KMS-11 (cell line): ENCODE measurements around the gene PEAR1.

ENCODE experiments used
- H2AFZ ChIP-seq: fragments of 200-600 bp; sonication (generic); 2 replicates; pipeline ENCODE4 v1.6.1; 2016; ENCODE audit warnings: antibody characterized with exemption, mixed run types, low read depth
- H3K27ac ChIP-seq: fragments of 200-600 bp; sonication (generic); 2 replicates; pipeline ENCODE4 v1.6.1; 2016; ENCODE audit warnings: mild to moderate bottlenecking, mixed run types
- H3K27me3 ChIP-seq: fragments of 200-600 bp; sonication (generic); 2 replicates; pipeline ENCODE4 v1.6.1; 2017; ENCODE audit warnings: mild to moderate bottlenecking, low read depth, mixed run types, moderate library complexity; ENCODE audit not compliant: insufficient read depth
- H3K36me3 ChIP-seq: fragments of 200-600 bp; sonication (generic); 2 replicates; pipeline ENCODE4 v1.6.1; 2017; ENCODE audit warnings: mild to moderate bottlenecking, mixed run types; ENCODE audit not compliant: insufficient read depth
- H3K4me1 ChIP-seq: fragments of 200-600 bp; sonication (generic); 2 replicates; pipeline ENCODE4 v1.6.1; 2016; ENCODE audit warnings: mild to moderate bottlenecking, low read depth, mixed run types; ENCODE audit not compliant: poor library complexity, severe bottlenecking
- H3K4me2 ChIP-seq: fragments of 200-600 bp; sonication (generic); 2 replicates; pipeline ENCODE4 v1.7.0; 2016; ENCODE audit warnings: mild to moderate bottlenecking, mixed run types
- H3K4me3 ChIP-seq: fragments of 200-600 bp; sonication (generic); IDR thresholded peaks from 2 replicates; pipeline ENCODE4 v1.6.1; 2017; ENCODE audit warnings: low read depth, low read length, mixed read lengths; ENCODE audit not compliant: insufficient read depth
- H3K79me2 ChIP-seq: fragments of 200-600 bp; sonication (generic); 2 replicates; pipeline ENCODE4 v1.6.1; 2016; ENCODE audit warnings: low read depth, mixed run types; ENCODE audit not compliant: insufficient read depth
- H3K9ac ChIP-seq: fragments of 200-600 bp; sonication (generic); 2 replicates; pipeline ENCODE4 v1.6.1; 2016; ENCODE audit warnings: mild to moderate bottlenecking, mixed run types
- H4K20me1 ChIP-seq: fragments of 200-600 bp; sonication (generic); 2 replicates; pipeline ENCODE4 v1.6.1; 2016; ENCODE audit warnings: mild to moderate bottlenecking, mixed run types; ENCODE audit not compliant: insufficient read depth
- CTCF ChIP-seq: fragments of 200-600 bp; sonication (generic); conservative IDR thresholded peaks from 2 replicates; pipeline ENCODE4 v1.6.1; 2017; ENCODE audit warnings: low read depth, mild to moderate bottlenecking, antibody characterized with exemption, low read length, moderate library complexity, mixed read lengths

Gene PEAR1

GRCh38 chr1:156849151-156849496, 44.4 kb upstream of the PEAR1 start:
- Histone ChIP-seq H4K20me1 (no peaks in the 10 kb centered on the region), H3K27me3 (peaks cover 54% of the 10 kb centered on the region), H3K79me2 (no peaks in the 10 kb centered on the region), H3K4me1 (no peaks in the 10 kb centered on the region), H3K9ac (no peak overlapping the region), H2AFZ (no peak overlapping the region), H3K4me3 (no peak overlapping the region), H3K27ac (no peak overlapping the region), H3K4me2 (no peak overlapping the region), H3K36me3 (no peaks in the 10 kb centered on the region)
- no peak for TF ChIP-seq CTCF

GRCh38 chr1:156851779-156852417, 41.6 kb upstream of the PEAR1 start:
- H3K36me3 ChIP-seq: no peaks in the 10 kb centered on the region
- no peak for TF ChIP-seq CTCF
- no peak overlapping the region for H2AFZ ChIP-seq
- H4K20me1 ChIP-seq: no peaks in the 10 kb centered on the region
- H3K27me3 ChIP-seq: peaks cover 54% of the 10 kb centered on the region
- no peak overlapping the region for H3K9ac ChIP-seq
- no peaks in the 10 kb centered on the region for H3K4me1 ChIP-seq
- H3K79me2 ChIP-seq: no peaks in the 10 kb centered on the region
- no peak overlapping the region for H3K4me2 ChIP-seq
- no peak overlapping the region for H3K27ac ChIP-seq
- no peak overlapping the region for H3K4me3 ChIP-seq

- H4K20me1 ChIP-seq: no peaks in the 10 kb centered on the region
- H3K36me3 ChIP-seq: no peaks in the 10 kb centered on the region
- no peak overlapping the region for H2AFZ ChIP-seq
- no peaks in the 10 kb centered on the region for H3K79me2 ChIP-seq
- no peak overlapping the region for H3K4me3 ChIP-seq
- H3K4me2 ChIP-seq: no peak overlapping the region
- TF ChIP-seq CTCF: no peak
- no peak overlapping the region for H3K27ac ChIP-seq
- no peaks in the 10 kb centered on the region for H3K4me1 ChIP-seq
- peaks cover 54% of the 10 kb centered on the region for H3K27me3 ChIP-seq
- H3K9ac ChIP-seq: no peak overlapping the region
Observed at GRCh38 chr1:156852418-156852874, 41.1 kb upstream of the PEAR1 start.

GRCh38 chr1:156853761-156854160, 39.8 kb upstream of the PEAR1 start:
- H3K9ac ChIP-seq: no peak overlapping the region
- H3K4me3 ChIP-seq: no peak overlapping the region
- H3K4me2 ChIP-seq: no peak overlapping the region
- H3K4me1 ChIP-seq: no peaks in the 10 kb centered on the region
- H3K27me3 ChIP-seq: peaks cover 54% of the 10 kb centered on the region
- H3K79me2 ChIP-seq: no peaks in the 10 kb centered on the region
- H3K36me3 ChIP-seq: no peaks in the 10 kb centered on the region
- H3K27ac ChIP-seq: no peak overlapping the region
- no peak for TF ChIP-seq CTCF
- H4K20me1 ChIP-seq: no peaks in the 10 kb centered on the region
- H2AFZ ChIP-seq: no peak overlapping the region
